HCT116 (cell line): ENCODE results near the gene KCNN3. TPM values are rescaled to one million over a fixed set of nuclear protein-coding genes. Genes with fewer than 3 reads are reported as not detected.

Source experiments
- ATAC-seq: fragments of 200-7000 bp; cut with Tn5 transposase; 2 replicates; pipeline ENCODE4 v1.9.1; 2020; ENCODE audit warnings: mild to moderate bottlenecking, moderate library complexity
- BruUV-seq: library from RNA; stranded (reverse); fragments of 400-500 nt; replicated peaks from 2 replicates; lab custom pipeline; 2021; lab: Mats Ljungman, UMichigan
- CTCF ChIA-PET: fragments of 300-600 bp; sonication (Branson Sonifier 250); formaldehyde crosslinking; loops from one replicate; lab custom pipeline; 2021; ENCODE audit warnings: antibody characterized with exemption; lab: Charles Lee
- POLR2A ChIA-PET: fragments of 300-600, 350-600 bp; sonication (Branson Sonifier 250); formaldehyde crosslinking; loops from one replicate; lab custom pipeline; 2021; ENCODE audit warnings: antibody characterized with exemption; lab: Charles Lee
- RAD21 ChIA-PET, 2 experiments: fragments of 300-600 bp; sonication (Branson Sonifier 250); formaldehyde crosslinking; loops; one replicate each; lab custom pipeline; 2023; ENCODE audit warnings: low total read pairs in 2 of 2; ENCODE audit not compliant: uncharacterized antibody in 2 of 2, unreplicated experiment in 2 of 2, low non-redundant PET in 1 of 2; lab: Charles Lee
- DNase-seq: peaks from one replicate; pipeline ENCODE4 v3.0.0-alpha.2; 2010; ENCODE audit warnings: low read depth, low spot score
- H2AFZ ChIP-seq: fragments of 200-600 bp; shearing (Covaris generic), sonication (generic); 2 replicates; pipeline ENCODE4 v1.6.1; 2017; ENCODE audit warnings: low read depth, mixed run types, mixed read lengths, antibody characterized with exemption, low read length; ENCODE audit not compliant: poor library complexity, severe bottlenecking
- H3K27ac ChIP-seq: 2 replicates; pipeline ENCODE4 v1.5.1; 2012; ENCODE audit warnings: low read depth, low read length
- H3K27me3 ChIP-seq: fragments of 200-600 bp; sonication (generic); 2 replicates; pipeline ENCODE4 v1.6.1; 2016; ENCODE audit warnings: mixed run types, low read length, mixed read lengths; ENCODE audit not compliant: insufficient read depth
- H3K36me3 ChIP-seq, 2 experiments: fragments of 200-500 bp in 1 of 2; fragments of 200-600 bp in 1 of 2; sonication (Bioruptor generic) in 1 of 2; sonication (generic) in 1 of 2; 2 replicates each; pipeline versions ENCODE4 v1.5.1 to v1.6.1; 2014 to 2016; ENCODE audit warnings: low read length in 2 of 2, inconsistent platforms in 1 of 2, mixed read lengths in 1 of 2, mixed run types in 1 of 2; ENCODE audit not compliant: insufficient read depth in 2 of 2, control insufficient read depth in 1 of 2
- H3K4me1 ChIP-seq, 2 experiments: fragments of 200-600 bp in 1 of 2; sonication (generic) in 1 of 2; 2 replicates each; pipeline versions ENCODE4 v1.5.1 to v1.6.1; 2012 to 2017; ENCODE audit warnings: low read length in 2 of 2, inconsistent platforms in 1 of 2, mild to moderate bottlenecking in 1 of 2, mixed read lengths in 1 of 2, mixed run types in 1 of 2, moderate library complexity in 1 of 2; ENCODE audit not compliant: insufficient read depth in 2 of 2, control insufficient read depth in 1 of 2
- H3K4me2 ChIP-seq: fragments of 200-600 bp; sonication (generic); 2 replicates; pipeline ENCODE4 v1.6.1; 2017; ENCODE audit warnings: mixed run types, low read length, mixed read lengths
- H3K4me3 ChIP-seq, 2 experiments: fragments of 200-600 bp in 1 of 2; sonication (generic) in 1 of 2; replicated peaks in 1 of 2; 2 replicates each; pipeline ENCODE4 v1.5.1; 2011 to 2016; ENCODE audit warnings: low read length in 2 of 2, control low read depth in 1 of 2, low read depth in 1 of 2, mild to moderate bottlenecking in 1 of 2, mixed read lengths in 1 of 2, mixed run types in 1 of 2
- H3K79me2 ChIP-seq: fragments of 200-600 bp; sonication (generic); 2 replicates; pipeline ENCODE4 v1.6.1; 2017; ENCODE audit warnings: mild to moderate bottlenecking, mixed run types, low read length, moderate library complexity, mixed read lengths; ENCODE audit not compliant: insufficient read depth
- H3K9ac ChIP-seq: fragments of 200-600 bp; sonication (generic); 2 replicates; pipeline ENCODE4 v1.6.1; 2016; ENCODE audit warnings: low read length, mixed read lengths
- H3K9me2 ChIP-seq: fragments of 200-600 bp; sonication (generic), shearing (Covaris generic); 2 replicates; pipeline ENCODE4 v1.6.1; 2017; ENCODE audit warnings: mixed run types, mild to moderate bottlenecking, moderate library complexity; ENCODE audit not compliant: insufficient read depth
- H3K9me3 ChIP-seq, 2 experiments: fragments of 200-500 bp in 1 of 2; fragments of 200-600 bp in 1 of 2; sonication (Bioruptor generic) in 1 of 2; sonication (generic) in 1 of 2; 2 replicates each; pipeline ENCODE4 v1.6.1; 2014 to 2017; ENCODE audit warnings: low read length in 2 of 2, mixed read lengths in 2 of 2, inconsistent platforms in 1 of 2, low read depth in 1 of 2, mild to moderate bottlenecking in 1 of 2, mixed run types in 1 of 2, moderate library complexity in 1 of 2; ENCODE audit not compliant: control insufficient read depth in 1 of 2, insufficient read depth in 1 of 2
- H4K20me1 ChIP-seq: fragments of 200-600 bp; sonication (generic), shearing (Covaris generic); 2 replicates; pipeline ENCODE4 v1.6.1; 2017; ENCODE audit warnings: mixed run types, mild to moderate bottlenecking, moderate library complexity; ENCODE audit not compliant: insufficient read depth
- ATF3 ChIP-seq: IDR thresholded peaks from 2 replicates; pipeline ENCODE4 v1.6.1; 2012
- CEBPB ChIP-seq: IDR thresholded peaks from 2 replicates; pipeline ENCODE4 v1.6.1; 2012; ENCODE audit warnings: low read depth
- ELF1 ChIP-seq: IDR thresholded peaks from 2 replicates; pipeline ENCODE4 v1.6.1; 2012; ENCODE audit warnings: low read depth, borderline replicate concordance
- EZH2 ChIP-seq: fragments of 200-600 bp; sonication (generic); IDR thresholded peaks from 2 replicates; pipeline ENCODE4 v1.6.1; 2017; ENCODE audit warnings: antibody characterized with exemption, mixed run types
- EZH2phosphoT487 ChIP-seq: fragments of 200-600 bp; IDR thresholded peaks from 2 replicates; pipeline ENCODE4 v1.6.1; 2018; ENCODE audit warnings: antibody characterized with exemption, borderline replicate concordance
- SIN3A ChIP-seq: IDR thresholded peaks from 2 replicates; pipeline ENCODE4 v1.6.1; 2012; ENCODE audit warnings: low read depth
- SRF ChIP-seq: IDR thresholded peaks from 2 replicates; pipeline ENCODE4 v1.6.1; 2012; ENCODE audit warnings: low read depth
- TCF7L2 ChIP-seq: IDR thresholded peaks from 2 replicates; pipeline ENCODE4 v1.7.0; 2011; ENCODE audit warnings: borderline replicate concordance, inconsistent platforms; ENCODE audit not compliant: insufficient read depth, insufficient read length; ENCODE audit errors: extremely low read depth
- ZBTB33 ChIP-seq: IDR thresholded peaks from 2 replicates; pipeline ENCODE4 v1.6.1; 2011; ENCODE audit warnings: mild to moderate bottlenecking, low read length, moderate library complexity; ENCODE audit not compliant: insufficient replicate concordance; ENCODE audit errors: extremely low read depth
- ZFX ChIP-seq: fragments of 450-650 bp; IDR thresholded peaks from 2 replicates; pipeline ENCODE4 v1.6.1; 2017
- intact Hi-C: fragments of 100-400 bp; cut with micrococcal nuclease; formaldehyde crosslinking; loops from 2 replicates; pipeline ENCODE4 v1.10.0; 2022
- total RNA-seq: library from RNA; stranded (reverse); gene quantifications from one replicate; pipeline ENCODE4 v1.2.1, GENCODE V29; 2021; ENCODE audit not compliant: unreplicated experiment

The KCNN3 gene
- total RNA-seq, 1 experiment from 2014 or later: 1.1 TPM

- Histone ChIP-seq H3K9me2 (no peaks in the 10 kb centered on the region), H3K27ac (no peak overlapping the region), H3K4me2 (no peak overlapping the region), H2AFZ (no peak overlapping the region), H3K27me3 (peaks cover 3% of the 10 kb centered on the region; the same call in 1 of the 2 replicates), H3K4me1 (peaks cover 0 to 23% of the 10 kb centered on the region in 2 experiments; a peak in 3 of 4 replicates), H4K20me1 (no peaks in the 10 kb centered on the region), H3K79me2 (no peaks in the 10 kb centered on the region), H3K36me3 (no peaks in the 10 kb centered on the region), H3K9ac (no peak overlapping the region), H3K4me3 (no peak overlapping the region), H3K9me3 (no peaks in the 10 kb centered on the region)
- ATAC-seq (no peak), DNase-seq (no peak)
- intact Hi-C loops: no loop called here
- ChIA-PET POLR2A (no interaction called here), RAD21 (no interaction called here), CTCF (interaction anchor here (1.4 kb wide), 1 partner anchor 314 kb away, joined by 5 read pairs; no protein-coding TSS in a partner anchor)
- no peak for TF ChIP-seq EZH2phosphoT487
- no peak for TF ChIP-seq TCF7L2
- BruUV-seq: no TSS peak
Observed at GRCh38 chr1:154873321-154873950, 3.4 kb upstream of the KCNN3 start.

- Histone ChIP-seq H2AFZ (no peak overlapping the region), H3K4me1 (peaks cover 0 to 11% of the 10 kb centered on the region in 2 experiments; a peak in 3 of 4 replicates), H3K9ac (no peak overlapping the region), H3K9me3 (no peaks in the 10 kb centered on the region), H3K36me3 (no peaks in the 10 kb centered on the region), H4K20me1 (no peaks in the 10 kb centered on the region), H3K4me2 (no peak overlapping the region), H3K9me2 (no peaks in the 10 kb centered on the region), H3K79me2 (no peaks in the 10 kb centered on the region), H3K27me3 (peaks cover 4% of the 10 kb centered on the region; the same call in 1 of the 2 replicates), H3K27ac (no peak overlapping the region), H3K4me3 (no peak overlapping the region)
- ChIA-PET CTCF (interaction anchor here (1.1 kb wide), 1 partner anchor 312 kb away, joined by 3 read pairs; no protein-coding TSS in a partner anchor), POLR2A (no interaction called here), RAD21 (no interaction called here)
- intact Hi-C loops: no loop called here
- TF ChIP-seq ELF1 (no peak), ZFX (no peak), ATF3 (no peak), SRF (no peak), CEBPB (no peak), EZH2 (no peak), ZBTB33 (no peak), SIN3A (no peak), TCF7L2 (no peak)
- no peak for DNase-seq
- ATAC-seq: no peak
- BruUV-seq: no TSS peak
Observed at GRCh38 chr1:154871374-154871773, 1.3 kb upstream of the KCNN3 start.
